Right lobe of liver (tissue), 6 donors: ENCODE results near the gene SPOCK2. TPM values are rescaled to one million over a fixed set of nuclear protein-coding genes. Genes with fewer than 3 reads are reported as not detected.
"Not testable (repeated sequence)": the region's sequence is repeated elsewhere in the genome, so short reads cannot be mapped to it uniquely, and the experiment has no call there.

ENCODE experiments used
- ATAC-seq, 4 donors: fragments of 200-7000 bp; cut with Tn5 transposase; one replicate each; pipeline ENCODE4 v1.9.1; 2020; ENCODE audit warnings: mild to moderate bottlenecking in 4 of 4, moderate library complexity in 4 of 4
- DNase-seq, 3 donors: peaks; one replicate each; pipeline ENCODE4 v3.0.0-alpha.2; 2020
- H3K27ac ChIP-seq, 3 donors: fragments of 200-600 bp; one replicate each; pipeline ENCODE4 v1.8.0; 2022
- H3K27me3 ChIP-seq, 2 donors: fragments of 200-600 bp; one replicate each; pipeline ENCODE4 v1.8.0; 2022
- H3K36me3 ChIP-seq, 4 donors: fragments of 200-600 bp; sonication (generic) in 1 of 4; one replicate each; pipeline versions ENCODE4 v1.5.1 to v1.8.0; 2017 to 2022; ENCODE audit warnings: control low read depth in 1 of 4
- H3K4me1 ChIP-seq, 4 donors: fragments of 200-600 bp; sonication (generic) in 1 of 4; one replicate each; pipeline versions ENCODE4 v1.5.1 to v1.8.0; 2017 to 2022; ENCODE audit warnings: control low read depth in 1 of 4
- H3K4me3 ChIP-seq, 3 donors: fragments of 200-600 bp; one replicate each; pipeline ENCODE4 v1.8.0; 2022
- H3K9me3 ChIP-seq, 4 donors: fragments of 200-600 bp; sonication (generic) in 1 of 4; one replicate each; pipeline versions ENCODE4 v1.5.1 to v1.8.0; 2017 to 2022; ENCODE audit warnings: control low read depth in 1 of 4
- POLR2A ChIP-seq: fragments of 450-650 bp; IDR thresholded peaks from one replicate; pipeline ENCODE4 v1.6.1; 2017; ENCODE audit warnings: antibody characterized with exemption, mild to moderate bottlenecking
- WGBS: methylation state at CpG from one replicate; pipeline ENCODE4 v1.1.6; 2018; ENCODE audit warnings: low coverage, low lambda C conversion rate; ENCODE audit not compliant: insufficient coverage; ENCODE audit errors: missing lambda C conversion rate; 5-methylcytosine and 5-hydroxymethylcytosine counted together
- intact Hi-C, 2 donors: fragments of 100-400 bp; cut with DNase I; formaldehyde crosslinking; loops; one replicate each; pipeline versions ENCODE4 v1.11.2 to v1.14.1; 2022
- total RNA-seq, 6 experiments: library from RNA; depleted of rRNA in 2 of 6; stranded (reverse); fragments of >200 nt in 2 of 6; fragmentation: NEBNext Ultra II Directional in 3 of 6; extraction: Animal tissue kit (Norgen Biotek cat#: 25700) in 3 of 6; gene quantifications; one replicate each; pipeline versions ENCODE4 v1.1.0 to v1.2.4, GENCODE V29; 2016 to 2023
- TF ChIP-seq, protein P1 (sequence below), 4 donors: fragments of 200-600 bp in 3 of 4; fragments of 450-650 bp in 1 of 4; IDR thresholded peaks; one replicate each; pipeline versions ENCODE4 v1.5.1 to v1.8.0; 2016 to 2022; ENCODE audit warnings: antibody characterized with exemption in 4 of 4, mild to moderate bottlenecking in 2 of 4
- donor health status: DM: no; HTN: yes; CAD: no.
- donor health status: DM: no; HTN: no; CAD: no.
- donor health status: DM: no; HTN: no; CAD: no.
- donor health status: DM: no; HTN: yes; CAD: no.
- donor health status: DM: no; HTN: yes; CAD: no.

The SPOCK2 gene
- total RNA-seq, 6 experiments from 2014 or later, result 0.72 to 3.0 (median 1.2) TPM

DNA sequence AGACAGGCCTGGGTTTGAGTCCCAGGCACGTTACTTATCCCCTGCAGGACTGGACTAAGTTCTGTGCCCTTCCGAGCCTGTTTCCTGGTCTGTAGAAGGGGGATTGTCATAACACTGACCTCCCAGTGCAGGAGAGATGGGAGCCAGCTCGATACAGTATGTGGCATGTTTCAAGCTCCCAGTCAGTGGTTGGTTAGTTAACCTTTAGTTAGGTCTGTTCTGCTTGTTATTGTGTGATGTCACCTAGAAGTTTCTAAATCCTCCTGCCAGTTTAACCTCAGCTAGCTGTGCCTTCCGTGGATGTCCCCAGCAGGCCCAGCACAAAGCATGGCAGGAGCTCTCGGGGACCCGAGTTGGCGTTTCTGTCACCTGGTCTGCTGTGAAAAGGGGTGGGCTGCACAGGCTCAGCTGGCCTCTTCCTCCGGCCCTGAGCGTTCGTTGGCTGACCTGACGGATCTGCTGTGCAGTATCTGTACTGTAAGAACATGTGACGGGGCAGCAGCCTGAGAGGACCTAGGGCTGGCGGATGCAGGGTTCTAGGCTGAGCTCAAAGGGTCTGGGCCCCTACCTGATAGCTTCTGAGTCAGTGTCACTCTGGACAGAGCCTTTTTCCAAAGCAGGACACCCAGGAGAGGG is 53.0 kb downstream of the SPOCK2 start:
- no peak for ATAC-seq
- no peaks in the 10 kb centered on the region for H3K27me3 ChIP-seq
- no peaks in the 10 kb centered on the region for H3K4me1 ChIP-seq
- DNase-seq, result no peak
- TF ChIP-seq, protein P1, sequence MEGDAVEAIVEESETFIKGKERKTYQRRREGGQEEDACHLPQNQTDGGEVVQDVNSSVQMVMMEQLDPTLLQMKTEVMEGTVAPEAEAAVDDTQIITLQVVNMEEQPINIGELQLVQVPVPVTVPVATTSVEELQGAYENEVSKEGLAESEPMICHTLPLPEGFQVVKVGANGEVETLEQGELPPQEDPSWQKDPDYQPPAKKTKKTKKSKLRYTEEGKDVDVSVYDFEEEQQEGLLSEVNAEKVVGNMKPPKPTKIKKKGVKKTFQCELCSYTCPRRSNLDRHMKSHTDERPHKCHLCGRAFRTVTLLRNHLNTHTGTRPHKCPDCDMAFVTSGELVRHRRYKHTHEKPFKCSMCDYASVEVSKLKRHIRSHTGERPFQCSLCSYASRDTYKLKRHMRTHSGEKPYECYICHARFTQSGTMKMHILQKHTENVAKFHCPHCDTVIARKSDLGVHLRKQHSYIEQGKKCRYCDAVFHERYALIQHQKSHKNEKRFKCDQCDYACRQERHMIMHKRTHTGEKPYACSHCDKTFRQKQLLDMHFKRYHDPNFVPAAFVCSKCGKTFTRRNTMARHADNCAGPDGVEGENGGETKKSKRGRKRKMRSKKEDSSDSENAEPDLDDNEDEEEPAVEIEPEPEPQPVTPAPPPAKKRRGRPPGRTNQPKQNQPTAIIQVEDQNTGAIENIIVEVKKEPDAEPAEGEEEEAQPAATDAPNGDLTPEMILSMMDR (IDR thresholded peaks at IDR 0.05), result no peak
- TF ChIP-seq POLR2A, result no peak
- no peaks in the 10 kb centered on the region for H3K36me3 ChIP-seq
- WGBS, result 62% methylated on average over 6 of the region's 13 CpGs
- H3K9me3 ChIP-seq, result no peaks in the 10 kb centered on the region
- intact Hi-C loops, result no loop called here
- no peak overlapping the region for H3K27ac ChIP-seq
- H3K4me3 ChIP-seq, result no peak overlapping the region

- H3K27ac ChIP-seq, result no peak overlapping the region
- DNase-seq (no peak), ATAC-seq (no peak)
- intact Hi-C loops, result no loop called here
- no peak overlapping the region for H3K4me3 ChIP-seq
- TF ChIP-seq, protein P1 (IDR thresholded peaks at IDR 0.05), result no peak
- TF ChIP-seq POLR2A, result no peak
- no peaks in the 10 kb centered on the region for H3K9me3 ChIP-seq
- H3K27me3 ChIP-seq, result no peaks in the 10 kb centered on the region
- 100% methylated on average over 3 of the region's 4 CpGs for WGBS
- peaks cover 0 to 3% (median 0%) of the 10 kb centered on the region in 4 donors for H3K4me1 ChIP-seq
- no peaks in the 10 kb centered on the region for H3K36me3 ChIP-seq
These were observed 53.6 kb downstream of the SPOCK2 start for GRCh38 chr10:72034761-72035160.

DNA sequence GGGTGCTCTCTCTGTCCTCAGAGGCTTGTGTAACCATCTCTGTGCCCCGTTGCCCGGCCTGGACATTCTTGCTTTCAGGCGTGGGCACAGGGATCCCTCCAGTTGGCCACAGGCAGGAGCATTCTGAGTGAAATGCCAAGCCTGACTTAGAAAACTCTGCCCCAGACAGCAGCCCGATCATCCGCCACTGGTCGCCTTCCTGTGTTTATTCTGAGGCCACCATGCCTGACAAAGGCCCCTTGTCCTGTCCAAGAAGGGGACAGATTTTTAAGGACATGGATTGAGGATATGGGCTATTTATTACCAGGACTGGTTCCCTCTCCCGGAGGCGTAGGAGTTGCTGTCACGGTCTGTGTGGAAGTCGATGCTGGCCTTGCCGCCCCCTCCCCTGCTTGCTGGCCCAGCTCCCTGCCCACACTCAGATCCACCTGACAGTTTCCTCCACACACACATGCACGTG is 54.3 kb downstream of the SPOCK2 start:
- WGBS, result 92% methylated on average over 6 of the region's 12 CpGs
- Histone ChIP-seq H3K27me3 (no peaks in the 10 kb centered on the region), H3K36me3 (no peaks in the 10 kb centered on the region), H3K27ac (no peak overlapping the region), H3K9me3 (no peaks in the 10 kb centered on the region), H3K4me3 (no peak overlapping the region), H3K4me1 (peaks cover 0 to 6% (median 0%) of the 10 kb centered on the region in 4 donors)
- no peak for DNase-seq
- ATAC-seq, result no peak
- intact Hi-C loops, result no loop called here
- TF ChIP-seq POLR2A, result no peak
- TF ChIP-seq, protein P1 (IDR thresholded peaks at IDR 0.05), result no peak

DNA sequence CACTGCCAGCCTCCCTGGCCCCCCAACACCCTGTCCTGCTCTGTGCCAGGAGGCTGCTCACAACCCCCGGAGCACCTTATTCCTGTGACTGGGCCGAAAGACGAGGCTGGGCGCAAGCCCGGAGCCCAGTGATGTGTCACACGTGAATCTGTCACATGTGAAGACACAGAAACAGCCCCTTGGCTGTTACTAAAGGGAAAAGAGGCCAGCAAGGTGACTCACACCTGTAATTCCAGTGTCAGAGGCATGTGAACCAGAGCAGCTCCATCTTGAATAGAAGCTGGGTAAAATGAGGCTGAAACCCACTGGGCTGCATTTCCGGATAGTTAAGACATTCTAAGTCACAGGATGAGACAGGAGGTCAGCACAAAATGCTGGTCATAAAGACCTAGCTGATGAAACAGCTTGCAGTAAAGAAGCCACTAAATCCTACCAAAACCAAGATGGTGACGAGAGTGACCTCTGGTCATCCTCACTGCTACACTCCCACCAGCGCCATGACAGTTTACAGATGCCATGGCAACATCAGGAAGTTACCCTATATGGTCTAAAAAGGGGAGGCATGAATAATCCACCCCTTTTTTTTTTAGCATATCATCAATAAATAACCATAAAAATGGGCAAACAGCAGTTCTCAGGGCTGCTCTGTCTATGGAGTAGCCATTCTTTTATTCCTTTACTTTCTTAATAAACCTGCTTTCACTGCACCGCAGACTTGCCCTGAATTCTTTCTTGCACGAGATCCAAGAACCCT is 55.8 kb downstream of the SPOCK2 start:
- DNase-seq, result not testable (repeated sequence)

DNA sequence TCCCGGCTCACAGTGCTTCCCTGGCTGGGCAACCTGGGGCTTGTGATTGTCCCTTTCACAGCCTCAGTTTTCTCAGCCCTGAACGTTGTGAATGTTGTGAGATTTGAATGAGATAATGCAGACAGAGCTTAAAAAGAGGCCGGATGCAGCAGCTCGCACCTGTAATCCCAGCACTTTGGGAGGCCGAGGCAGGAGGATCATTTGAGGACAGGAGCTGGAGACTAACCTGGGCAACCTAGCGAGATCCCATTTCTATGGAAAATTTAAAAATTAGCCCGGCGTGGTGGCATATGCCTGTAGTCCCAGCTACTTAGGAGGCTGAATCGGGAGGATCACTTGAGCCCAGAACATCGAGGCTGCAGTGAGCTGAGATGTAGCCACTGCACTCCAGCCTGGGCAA is 56.6 kb downstream of the SPOCK2 start:
- Histone ChIP-seq H3K36me3 (no peaks in the 10 kb centered on the region), H3K4me1 (peaks cover 0 to 6% (median 0%) of the 10 kb centered on the region in 4 donors), H3K4me3 (no peak overlapping the region), H3K27ac (no peak overlapping the region), H3K27me3 (no peaks in the 10 kb centered on the region), H3K9me3 (no peaks in the 10 kb centered on the region)
- intact Hi-C loops, result no loop called here
- 72% methylated on average over 4 of the region's 10 CpGs for WGBS
- DNase-seq (no peak), ATAC-seq (no peak)
- TF ChIP-seq POLR2A, result no peak
- TF ChIP-seq, protein P1 (IDR thresholded peaks at IDR 0.05), result no peak

More for the DNA sequence above, 55.8 kb downstream of the SPOCK2 start:
- H3K9me3 ChIP-seq, H3K4me1 ChIP-seq, H3K4me3 ChIP-seq, H3K36me3 ChIP-seq, H3K27me3 ChIP-seq, H3K27ac ChIP-seq, intact Hi-C loops, ATAC-seq: not testable (repeated sequence)
- 79% methylated on average over 10 of the region's 11 CpGs for WGBS
